Measurements from ENCODE around the gene ZNF37A. TPM values are rescaled to one million over a fixed set of nuclear protein-coding genes. Genes with fewer than 3 reads are reported as not detected.

ZNF37A gene
- total RNA-seq, 1 donor from 2014 or later = 22.2 TPM

GRCh38 chr10:38102880-38103279, 8.7 kb downstream of the ZNF37A start:
- Mint-ChIP-seq H3K4me1 (ENCODE audit: unreplicated experiment) (no peaks in the 10 kb centered on the region), H3K36me3 (peaks cover 84% of the 10 kb centered on the region), H3K27me3 (no peaks in the 10 kb centered on the region), H3K9me3 (peaks cover 29% of the 10 kb centered on the region), H3K27ac (no peak overlapping the region), H3K4me3 (no peak overlapping the region)
- no peak for DNase-seq (ENCODE audit: extremely low spot score, unreplicated experiment)
- TF ChIP-seq CTCF (conservative IDR thresholded peaks at IDR 0.05) = no peak

DNA sequence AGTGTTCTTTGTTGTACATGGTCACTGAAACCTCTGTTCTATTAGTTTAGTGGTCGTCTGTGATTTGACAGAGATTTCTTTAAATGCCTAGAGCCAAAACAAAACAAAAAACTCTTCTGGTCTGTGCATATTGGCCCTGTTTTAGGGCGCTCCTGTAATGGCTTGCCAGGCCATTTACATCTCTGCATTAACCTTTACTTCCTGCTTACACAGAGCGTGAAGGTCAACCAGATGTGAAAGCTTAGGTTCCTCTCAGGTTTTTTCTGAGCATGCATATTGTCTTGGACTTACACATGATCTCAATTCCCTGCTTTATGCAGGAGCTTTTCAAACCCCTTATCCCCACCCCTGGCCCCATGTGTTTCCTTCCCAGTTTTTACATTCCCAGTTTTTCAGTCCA, 9.6 kb downstream of the ZNF37A start:
- no peaks in the 10 kb centered on the region for H3K27me3 Mint-ChIP-seq
- no peaks in the 10 kb centered on the region for H3K4me1 Mint-ChIP-seq (ENCODE audit: unreplicated experiment)
- no peak overlapping the region for H3K4me3 Mint-ChIP-seq
- TF ChIP-seq CTCF (conservative IDR thresholded peaks at IDR 0.05) = no peak
- H3K36me3 Mint-ChIP-seq = peaks cover 79% of the 10 kb centered on the region
- H3K9me3 Mint-ChIP-seq = peaks cover 21% of the 10 kb centered on the region
- no peak overlapping the region for H3K27ac Mint-ChIP-seq
- DNase-seq (ENCODE audit: extremely low spot score, unreplicated experiment) = no peak

GRCh38 chr10:38112159-38112558, 18.0 kb downstream of the ZNF37A start:
- Mint-ChIP-seq H3K4me3 (no peak overlapping the region), H3K9me3 (peaks cover 14% of the 10 kb centered on the region), H3K27ac (no peak overlapping the region), H3K27me3 (no peaks in the 10 kb centered on the region), H3K4me1 (ENCODE audit: unreplicated experiment) (no peaks in the 10 kb centered on the region), H3K36me3 (peaks cover 44% of the 10 kb centered on the region)
- DNase-seq (ENCODE audit: extremely low spot score, unreplicated experiment) = no peak
- no peak for TF ChIP-seq CTCF (conservative IDR thresholded peaks at IDR 0.05)

GRCh38 chr10:38118072-38118807, 24.1 kb downstream of the ZNF37A start:
- Mint-ChIP-seq H3K36me3 (peaks cover 68% of the 10 kb centered on the region), H3K27me3 (no peaks in the 10 kb centered on the region), H3K4me1 (ENCODE audit: unreplicated experiment) (no peaks in the 10 kb centered on the region), H3K27ac (no peak overlapping the region), H3K4me3 (no peak overlapping the region), H3K9me3 (peaks cover 33% of the 10 kb centered on the region)
- TF ChIP-seq CTCF (conservative IDR thresholded peaks at IDR 0.05) = no peak
- no peak for DNase-seq (ENCODE audit: extremely low spot score, unreplicated experiment)

DNA sequence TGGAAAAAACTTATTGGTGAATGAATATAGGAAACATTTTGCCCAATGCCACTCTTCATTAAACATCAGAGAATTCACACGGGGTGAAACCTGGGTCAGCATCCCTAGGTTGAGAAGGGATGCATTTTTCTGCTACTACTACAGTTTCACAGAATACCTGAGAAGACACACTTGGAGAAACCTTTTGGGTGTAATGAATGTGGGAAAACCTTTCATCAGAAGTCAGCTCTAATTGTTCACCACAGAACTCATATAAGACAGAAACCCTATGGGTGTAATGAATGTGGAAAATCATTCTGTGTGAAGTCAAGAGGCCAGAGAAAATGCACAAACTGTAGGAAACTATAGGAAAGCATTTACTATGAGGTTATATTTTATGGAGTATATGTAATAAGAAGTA, 24.9 kb downstream of the ZNF37A start:
- no peaks in the 10 kb centered on the region for H3K4me1 Mint-ChIP-seq (ENCODE audit: unreplicated experiment)
- H3K9me3 Mint-ChIP-seq = peaks cover 31% of the 10 kb centered on the region
- no peaks in the 10 kb centered on the region for H3K27me3 Mint-ChIP-seq
- H3K27ac Mint-ChIP-seq = no peak overlapping the region
- DNase-seq (ENCODE audit: extremely low spot score, unreplicated experiment) = no peak
- TF ChIP-seq CTCF (conservative IDR thresholded peaks at IDR 0.05) = no peak
- peaks cover 65% of the 10 kb centered on the region for H3K36me3 Mint-ChIP-seq
- H3K4me3 Mint-ChIP-seq = no peak overlapping the region

Data from type B pancreatic cell (in vitro differentiated cells).